ENCODE measurements around the gene FST. TPM values are rescaled to one million over a fixed set of nuclear protein-coding genes. Genes with fewer than 3 reads are reported as not detected.

Gene FST
- total and polyA plus RNA-seq, 2 experiments from 2014 or later = 17.1 to 29.3 TPM

- no peak for DNase-seq (ENCODE audit: low read depth in 1 of 2, low spot score in 1 of 2)
- Histone ChIP-seq H3K27me3 (no peaks in the 10 kb centered on the region), H3K4me1 (ENCODE audit: low read depth) (no peaks in the 10 kb centered on the region), H3K27ac (no peak overlapping the region), H3K4me3 (no peak overlapping the region), H3K9me3 (ENCODE audit: low read depth) (no peaks in the 10 kb centered on the region), H3K36me3 (no peaks in the 10 kb centered on the region)
- no peak for TF ChIP-seq CTCF (IDR thresholded peaks at IDR 0.05; ENCODE audit: low read depth, low read length)
Observed at GRCh38 chr5:53438079-53438478, 42.4 kb upstream of the FST start.

GRCh38 chr5:53438486-53439472, 41.6 kb upstream of the FST start:
- Histone ChIP-seq H3K27me3 (no peaks in the 10 kb centered on the region), H3K27ac (no peak overlapping the region), H3K9me3 (ENCODE audit: low read depth) (no peaks in the 10 kb centered on the region), H3K4me3 (no peak overlapping the region), H3K4me1 (ENCODE audit: low read depth) (no peaks in the 10 kb centered on the region), H3K36me3 (no peaks in the 10 kb centered on the region)
- peak in 1 of 2 donors; percentile 32 for DNase-seq (ENCODE audit: low read depth in 1 of 2, low spot score in 1 of 2)
- TF ChIP-seq CTCF (IDR thresholded peaks at IDR 0.05; ENCODE audit: low read depth, low read length) = no peak

- H3K4me1 ChIP-seq (ENCODE audit: low read depth) = no peaks in the 10 kb centered on the region
- no peaks in the 10 kb centered on the region for H3K36me3 ChIP-seq
- no peak for DNase-seq (ENCODE audit: low read depth in 1 of 2, low spot score in 1 of 2)
- no peak for TF ChIP-seq CTCF (IDR thresholded peaks at IDR 0.05; ENCODE audit: low read depth, low read length)
- no peak overlapping the region for H3K4me3 ChIP-seq
- H3K27ac ChIP-seq = no peak overlapping the region
- no peaks in the 10 kb centered on the region for H3K9me3 ChIP-seq (ENCODE audit: low read depth)
- H3K27me3 ChIP-seq = no peaks in the 10 kb centered on the region
Observed at GRCh38 chr5:53442961-53443360, 37.5 kb upstream of the FST start.

GRCh38 chr5:53445569-53445968, 34.9 kb upstream of the FST start:
- Histone ChIP-seq H3K36me3 (no peaks in the 10 kb centered on the region), H3K4me3 (no peak overlapping the region), H3K4me1 (ENCODE audit: low read depth) (no peaks in the 10 kb centered on the region), H3K9me3 (ENCODE audit: low read depth) (no peaks in the 10 kb centered on the region), H3K27ac (no peak overlapping the region), H3K27me3 (no peaks in the 10 kb centered on the region)
- no peak for DNase-seq (ENCODE audit: low read depth in 1 of 2, low spot score in 1 of 2)
- TF ChIP-seq CTCF (IDR thresholded peaks at IDR 0.05; ENCODE audit: low read depth, low read length) = no peak

GRCh38 chr5:53446908-53447307, 33.5 kb upstream of the FST start:
- H3K27ac ChIP-seq = no peak overlapping the region
- no peak for TF ChIP-seq CTCF (IDR thresholded peaks at IDR 0.05; ENCODE audit: low read depth, low read length)
- no peaks in the 10 kb centered on the region for H3K4me1 ChIP-seq (ENCODE audit: low read depth)
- DNase-seq (ENCODE audit: low read depth in 1 of 2, low spot score in 1 of 2) = peak in 1 of 2 donors; percentile 22
- H3K27me3 ChIP-seq = no peaks in the 10 kb centered on the region
- H3K36me3 ChIP-seq = no peaks in the 10 kb centered on the region
- no peak overlapping the region for H3K4me3 ChIP-seq
- H3K9me3 ChIP-seq (ENCODE audit: low read depth) = no peaks in the 10 kb centered on the region
